C4-2B (cell line): Measurements from ENCODE around the gene SGPP2.

Experiments used
- CTCF ChIP-seq: fragments of 450-650 bp; conservative IDR thresholded peaks from 2 replicates; pipeline ENCODE4 v1.5.1; 2017; ENCODE audit warnings: mild to moderate bottlenecking
- ZFX ChIP-seq: fragments of 450-650 bp; IDR thresholded peaks from 2 replicates; pipeline ENCODE4 v1.6.1; 2017

GRCh38 chr2:222494104-222494739, 69.9 kb downstream of the SGPP2 start:
- no peak for TF ChIP-seq CTCF
- TF ChIP-seq ZFX = no peak
